Left lung (tissue), 10 donors: ENCODE data around the gene IL15. TPM values are rescaled to one million over a fixed set of nuclear protein-coding genes. Genes with fewer than 3 reads are reported as not detected.

Experiments used
- ATAC-seq: fragments of 200-7000 bp; cut with Tn5 transposase; one replicate; pipeline ENCODE4 v1.9.1; 2020; ENCODE audit warnings: moderate library complexity
- DNase-seq, 4 donors: peaks; one replicate each; pipeline ENCODE4 v3.0.0-alpha.2; 2013 to 2020
- H3K27ac ChIP-seq, 2 donors: fragments of 200-600 bp; sonication (generic) in 1 of 2; one replicate each; pipeline versions ENCODE4 v1.5.0 to v1.8.0; 2020 to 2021
- H3K27me3 ChIP-seq, 2 donors: fragments of 200-600 bp; sonication (generic) in 1 of 2; one replicate each; pipeline versions ENCODE4 v1.5.0 to v1.8.0; 2020 to 2021
- H3K36me3 ChIP-seq, 2 donors: fragments of 200-600 bp; sonication (generic) in 1 of 2; one replicate each; pipeline versions ENCODE4 v1.5.0 to v1.8.0; 2020 to 2021
- H3K4me1 ChIP-seq, 2 donors: fragments of 200-600 bp; one replicate each; pipeline ENCODE4 v1.8.0; 2021
- H3K4me3 ChIP-seq, 2 donors: fragments of 200-600 bp; sonication (generic) in 1 of 2; one replicate each; pipeline versions ENCODE4 v1.5.0 to v1.8.0; 2020 to 2021; ENCODE audit warnings: mild to moderate bottlenecking in 1 of 2
- H3K9me3 ChIP-seq, 2 donors: fragments of 200-600 bp; sonication (generic) in 1 of 2; one replicate each; pipeline versions ENCODE4 v1.5.0 to v1.8.0; 2020 to 2021
- CTCF ChIP-seq, 2 donors: fragments of 200-600 bp; sonication (generic) in 1 of 2; IDR thresholded peaks; one replicate each; pipeline versions ENCODE4 v1.5.0 to v1.8.0; 2021; ENCODE audit warnings: antibody characterized with exemption in 2 of 2
- intact Hi-C, 2 donors: fragments of 100-400 bp; cut with DNase I; formaldehyde crosslinking; loops; one replicate each; pipeline versions ENCODE4 v1.11.2 to v1.14.2; 2022
- polyA plus RNA-seq, 6 donors: library from polyadenylated mRNA; unstranded; fragments of 120-200 nt; gene quantifications; one replicate each; pipeline ENCODE4 v1.2.1, GENCODE V29; 2013; ENCODE audit not compliant: insufficient read length in 6 of 6
- total RNA-seq, 2 donors: library from RNA; stranded (reverse); fragmentation: NEBNext Ultra II Directional; extraction: Animal tissue kit (Norgen Biotek cat#: 25700); gene quantifications; one replicate each; pipeline ENCODE4 v1.2.1, GENCODE V29; 2021
- donor health status: DM: no; HTN: yes; CAD: no.
- donor health status: DM: no; HTN: no; CAD: no.

The IL15 gene
- total and polyA plus RNA-seq, 8 donors: 0.74 to 6.4 (median 1.3) TPM

GRCh38 chr4:141721174-141721573 lies 84.8 kb downstream of the IL15 start:
- no peak for TF ChIP-seq CTCF (IDR thresholded peaks at IDR 0.05)
- no peaks in the 10 kb centered on the region for H3K36me3 ChIP-seq
- no peaks in the 10 kb centered on the region for H3K27me3 ChIP-seq
- H3K27ac ChIP-seq: no peak overlapping the region
- no peaks in the 10 kb centered on the region for H3K4me1 ChIP-seq
- DNase-seq: no peak
- no peak overlapping the region for H3K4me3 ChIP-seq
- intact Hi-C loops: no loop called here
- peaks cover 0 to 4% of the 10 kb centered on the region in 2 donors for H3K9me3 ChIP-seq
- ATAC-seq: no peak

- no peak overlapping the region for H3K4me3 ChIP-seq
- no peaks in the 10 kb centered on the region for H3K36me3 ChIP-seq
- intact Hi-C loops: no loop called here
- ATAC-seq: no peak
- no peaks in the 10 kb centered on the region for H3K4me1 ChIP-seq
- no peak for TF ChIP-seq CTCF (IDR thresholded peaks at IDR 0.05)
- H3K9me3 ChIP-seq: no peaks in the 10 kb centered on the region
- no peak overlapping the region for H3K27ac ChIP-seq
- DNase-seq: no peak
- no peaks in the 10 kb centered on the region for H3K27me3 ChIP-seq
Observed at GRCh38 chr4:141724646-141725045, 88.3 kb downstream of the IL15 start.

GRCh38 chr4:141727420-141727819 lies 91.0 kb downstream of the IL15 start:
- H3K4me1 ChIP-seq: no peaks in the 10 kb centered on the region
- no peak for TF ChIP-seq CTCF (IDR thresholded peaks at IDR 0.05)
- H3K4me3 ChIP-seq: no peak overlapping the region
- intact Hi-C loops: no loop called here
- no peaks in the 10 kb centered on the region for H3K27me3 ChIP-seq
- DNase-seq: no peak
- ATAC-seq: no peak
- peaks cover 0 to 3% of the 10 kb centered on the region in 2 donors for H3K36me3 ChIP-seq
- H3K27ac ChIP-seq: no peak overlapping the region
- no peaks in the 10 kb centered on the region for H3K9me3 ChIP-seq

- H3K36me3 ChIP-seq: peaks cover 0 to 3% of the 10 kb centered on the region in 2 donors
- H3K27me3 ChIP-seq: no peaks in the 10 kb centered on the region
- ATAC-seq: no peak
- H3K4me1 ChIP-seq: no peaks in the 10 kb centered on the region
- intact Hi-C loops: no loop called here
- no peaks in the 10 kb centered on the region for H3K9me3 ChIP-seq
- TF ChIP-seq CTCF (IDR thresholded peaks at IDR 0.05): no peak
- H3K27ac ChIP-seq: no peak overlapping the region
- H3K4me3 ChIP-seq: no peak overlapping the region
- DNase-seq: no peak
Observed at GRCh38 chr4:141730805-141731204, 94.4 kb downstream of the IL15 start.

GRCh38 chr4:141731481-141731880 lies 95.1 kb downstream of the IL15 start:
- DNase-seq: no peak
- Histone ChIP-seq H3K27ac (no peak overlapping the region), H3K36me3 (peaks cover 0 to 3% of the 10 kb centered on the region in 2 donors), H3K9me3 (peaks cover 0 to under 1% of the 10 kb centered on the region in 2 donors), H3K4me1 (no peaks in the 10 kb centered on the region), H3K27me3 (no peaks in the 10 kb centered on the region), H3K4me3 (no peak overlapping the region)
- TF ChIP-seq CTCF (IDR thresholded peaks at IDR 0.05): no peak
- intact Hi-C loops: no loop called here
- no peak for ATAC-seq
